PC-3 (cell line): ENCODE results near the gene GFRA1. TPM values are rescaled to one million over a fixed set of nuclear protein-coding genes. Genes with fewer than 3 reads are reported as not detected.

ENCODE experiments used
- ATAC-seq: fragments of 200-7000 bp; cut with Tn5 transposase; 2 replicates; pipeline ENCODE4 v1.9.1; 2020; ENCODE audit warnings: mild to moderate bottlenecking, moderate library complexity
- BruUV-seq: library from RNA; stranded (reverse); fragments of 400-500 nt; replicated peaks from 2 replicates; lab custom pipeline; 2021; lab: Mats Ljungman, UMichigan
- CTCF ChIA-PET: fragments of 300-600 bp; sonication (Branson Sonifier 250); formaldehyde crosslinking; loops from one replicate; lab custom pipeline; 2022; ENCODE audit warnings: antibody characterized with exemption; lab: Charles Lee
- POLR2A ChIA-PET: fragments of 300-600 bp; sonication (Branson Sonifier 250); formaldehyde crosslinking; loops from one replicate; lab custom pipeline; 2022; ENCODE audit warnings: antibody characterized with exemption; ENCODE audit not compliant: unreplicated experiment; lab: Charles Lee
- DNase-seq: peaks from one replicate; pipeline ENCODE4 v3.0.0-alpha.2; 2015
- H2AFZ ChIP-seq: fragments of 300-600 bp; sonication (generic); 2 replicates; pipeline ENCODE4 v1.6.0; 2016; ENCODE audit warnings: antibody characterized with exemption, low read length
- H3F3A ChIP-seq: fragments of 300-600 bp; sonication (generic); one replicate; pipeline ENCODE4 v1.6.0; 2017; ENCODE audit warnings: antibody characterized with exemption, low read length, control low read depth, mild to moderate bottlenecking; ENCODE audit not compliant: unreplicated experiment
- H3K27ac ChIP-seq: fragments of 300-600 bp; sonication (generic); 2 replicates; pipeline ENCODE4 v1.5.1; 2016; ENCODE audit warnings: mild to moderate bottlenecking, low read length
- H3K27me3 ChIP-seq: fragments of 300-600 bp; sonication (generic); 2 replicates; pipeline ENCODE4 v1.6.1; 2016; ENCODE audit warnings: low read length, mixed read lengths
- H3K36me3 ChIP-seq: fragments of 300-600 bp; sonication (generic); 2 replicates; pipeline ENCODE4 v1.6.1; 2016; ENCODE audit warnings: low read depth, mixed run types, low read length, mixed read lengths
- H3K4me1 ChIP-seq: fragments of 300-600 bp; sonication (generic); 2 replicates; pipeline ENCODE4 v1.5.1; 2016; ENCODE audit warnings: low read length; ENCODE audit not compliant: insufficient read depth
- H3K4me2 ChIP-seq: fragments of 300-600 bp; sonication (generic); 2 replicates; pipeline ENCODE4 v1.6.0; 2016; ENCODE audit warnings: low read length
- H3K4me3 ChIP-seq: fragments of 300-600 bp; sonication (generic); 2 replicates; pipeline ENCODE4 v1.5.1; 2016; ENCODE audit warnings: mild to moderate bottlenecking, low read length, mixed read lengths
- H3K79me2 ChIP-seq: fragments of 300-600 bp; sonication (generic); 2 replicates; pipeline ENCODE4 v1.6.1; 2017; ENCODE audit warnings: low read length, mixed read lengths
- H3K9ac ChIP-seq: fragments of 300-600 bp; sonication (generic); 2 replicates; pipeline ENCODE4 v1.6.0; 2016; ENCODE audit warnings: mild to moderate bottlenecking, low read length
- H3K9me2 ChIP-seq: fragments of 300-600 bp; sonication (generic); replicated peaks from 2 replicates; pipeline ENCODE4 v1.6.1; 2016; ENCODE audit warnings: mixed run types, low read length, mixed read lengths
- H3K9me3 ChIP-seq: fragments of 300-600 bp; sonication (generic); 2 replicates; pipeline ENCODE4 v1.6.1; 2016; ENCODE audit warnings: low read length, mixed read lengths
- H4K20me1 ChIP-seq: fragments of 300-600 bp; sonication (generic); 2 replicates; pipeline ENCODE4 v1.6.1; 2016; ENCODE audit warnings: low read length, mixed read lengths
- CTCF ChIP-seq: fragments of 300-600 bp; sonication (generic); conservative IDR thresholded peaks from 2 replicates; pipeline ENCODE4 v1.5.1; 2017; ENCODE audit warnings: antibody characterized with exemption, low read depth, mild to moderate bottlenecking, low read length
- EZH2 ChIP-seq: fragments of 300-600 bp; sonication (generic); IDR thresholded peaks from one replicate; pipeline ENCODE4 v1.6.1; 2017; ENCODE audit warnings: antibody characterized with exemption, mild to moderate bottlenecking, low read length; ENCODE audit not compliant: unreplicated experiment
- EZH2phosphoT487 ChIP-seq: fragments of 300-600 bp; sonication (generic); IDR thresholded peaks from 2 replicates; pipeline ENCODE4 v1.6.1; 2018; ENCODE audit warnings: mild to moderate bottlenecking, antibody characterized with exemption, low read length, borderline replicate concordance
- intact Hi-C: fragments of 100-400 bp; cut with micrococcal nuclease; formaldehyde crosslinking; loops from 2 replicates; pipeline ENCODE4 v1.9.0; 2023
- total RNA-seq: library from RNA; depleted of rRNA; stranded (reverse); fragments of >200 nt; gene quantifications from 2 replicates; pipeline ENCODE4 v1.2.3, GENCODE V29; 2014

Gene GFRA1
- total RNA-seq, 1 experiment from 2014 or later = not detected

- Histone ChIP-seq H2AFZ (no peak overlapping the region), H4K20me1 (no peaks in the 10 kb centered on the region), H3K27ac (no peak overlapping the region), H3F3A (no peaks in the 10 kb centered on the region), H3K9me2 (no peaks in the 10 kb centered on the region), H3K9ac (no peak overlapping the region), H3K36me3 (no peaks in the 10 kb centered on the region), H3K4me3 (no peak overlapping the region), H3K9me3 (no peaks in the 10 kb centered on the region), H3K4me1 (no peaks in the 10 kb centered on the region), H3K79me2 (no peaks in the 10 kb centered on the region), H3K4me2 (no peak overlapping the region), H3K27me3 (peaks cover 11% of the 10 kb centered on the region)
- POLR2A ChIA-PET = no interaction called here
- intact Hi-C loops = no loop called here
- no peak for TF ChIP-seq EZH2phosphoT487
- TF ChIP-seq EZH2 = no peak
- no peak for TF ChIP-seq CTCF
- ATAC-seq (no peak), DNase-seq (no peak)
- CTCF ChIA-PET = no interaction called here
- no TSS peak for BruUV-seq
These were observed 216.3 kb downstream of the GFRA1 start for GRCh38 chr10:116056445-116057293.

- ChIA-PET POLR2A (no interaction called here), CTCF (no interaction called here)
- no peaks in the 10 kb centered on the region for H3K9me3 ChIP-seq
- no TSS peak for BruUV-seq
- no peak overlapping the region for H3K27ac ChIP-seq
- no peak for TF ChIP-seq EZH2phosphoT487
- no peak for TF ChIP-seq CTCF
- no peak for TF ChIP-seq EZH2
- intact Hi-C loops = no loop called here
- H2AFZ ChIP-seq = no peak overlapping the region
- DNase-seq = no peak
- no peaks in the 10 kb centered on the region for H3F3A ChIP-seq
- no peaks in the 10 kb centered on the region for H3K79me2 ChIP-seq
- H3K4me3 ChIP-seq = no peak overlapping the region
- no peaks in the 10 kb centered on the region for H4K20me1 ChIP-seq
- ATAC-seq = no peak
- no peak overlapping the region for H3K4me2 ChIP-seq
- H3K4me1 ChIP-seq = no peaks in the 10 kb centered on the region
- H3K9me2 ChIP-seq = no peaks in the 10 kb centered on the region
- H3K36me3 ChIP-seq = no peaks in the 10 kb centered on the region
- H3K27me3 ChIP-seq = peaks cover 11% of the 10 kb centered on the region
- H3K9ac ChIP-seq = no peak overlapping the region
These were observed 217.1 kb downstream of the GFRA1 start for GRCh38 chr10:116055917-116056252.

- no peak for ATAC-seq
- Histone ChIP-seq H3K27ac (no peak overlapping the region), H3K27me3 (peaks cover 9% of the 10 kb centered on the region), H4K20me1 (no peaks in the 10 kb centered on the region), H3K9me3 (no peaks in the 10 kb centered on the region), H3K9ac (no peak overlapping the region), H3K4me1 (no peaks in the 10 kb centered on the region), H3K36me3 (no peaks in the 10 kb centered on the region), H3K9me2 (no peaks in the 10 kb centered on the region), H3F3A (no peaks in the 10 kb centered on the region), H2AFZ (no peak overlapping the region), H3K79me2 (no peaks in the 10 kb centered on the region), H3K4me3 (no peak overlapping the region), H3K4me2 (no peak overlapping the region)
- no TSS peak for BruUV-seq
- no peak for TF ChIP-seq EZH2
- TF ChIP-seq EZH2phosphoT487 = no peak
- TF ChIP-seq CTCF = no peak
- intact Hi-C loops = no loop called here
- CTCF ChIA-PET = no interaction called here
- POLR2A ChIA-PET = no interaction called here
- no peak for DNase-seq
These were observed 217.6 kb downstream of the GFRA1 start for GRCh38 chr10:116055252-116055916.
